GM21576 (cell line): ENCODE data around the gene KRT24.
"Not testable (repeated sequence)": the region's sequence is repeated elsewhere in the genome, so short reads cannot be mapped to it uniquely, and the experiment has no call there.

Source experiments
- ATAC-seq: cut with Tn5 transposase; IDR thresholded peaks from one replicate; pipeline ENCODE4 v1.9.1; 2021; ENCODE audit warnings: mild to moderate bottlenecking, moderate library complexity; ENCODE audit not compliant: unreplicated experiment

KRT24 gene

GRCh38 chr17:40703652-40704051 is at the start of gene KRT24:
KRT24 (minus strand) TSS chr17:40703752; CDS start chr17:40703693, 59 bp downstream.
- no peak for ATAC-seq

GRCh38 chr17:40751065-40751464 is 47.5 kb upstream of the KRT24 start:
- no peak for ATAC-seq

- ATAC-seq, result no peak
Observed at GRCh38 chr17:40750391-40750790, 46.8 kb upstream of the KRT24 start.

DNA sequence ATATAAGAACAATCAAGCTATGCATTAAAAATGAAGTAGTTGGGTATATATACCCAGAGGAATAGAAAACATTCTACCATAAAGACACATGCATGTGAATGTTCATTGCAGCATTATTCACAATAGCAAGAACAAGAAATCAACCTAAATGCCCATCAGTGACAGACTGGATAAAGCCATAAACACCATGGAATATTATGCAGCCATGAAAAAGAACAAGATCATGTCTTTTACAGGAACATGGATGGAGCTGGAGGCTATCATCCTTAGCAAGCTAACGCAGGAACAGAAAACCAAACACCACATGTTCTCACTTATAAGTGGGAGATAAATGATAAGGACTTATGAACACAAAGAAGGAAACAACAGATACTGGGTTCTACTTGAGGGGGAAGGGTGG is 45.1 kb upstream of the KRT24 start:
- ATAC-seq, result not testable (repeated sequence)

DNA sequence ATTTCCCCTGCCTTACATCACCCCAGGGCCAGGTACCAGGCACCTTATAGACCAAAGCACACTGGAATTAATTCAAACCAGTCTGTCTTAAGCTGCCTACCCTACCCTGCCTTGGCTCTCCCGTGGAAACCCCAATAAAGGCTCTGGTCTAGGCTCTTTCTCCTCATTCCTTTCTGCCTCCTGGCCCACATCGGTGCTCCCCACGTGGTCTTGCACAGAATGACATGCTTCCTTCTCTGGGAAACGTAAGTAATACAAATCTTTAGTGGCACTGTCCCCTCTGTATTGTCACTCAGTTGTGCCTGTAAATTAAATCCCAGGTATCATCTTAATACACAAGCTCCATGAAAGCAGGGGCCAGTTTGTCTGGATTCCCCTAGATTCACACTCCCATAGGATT is 35.0 kb upstream of the KRT24 start:
- no peak for ATAC-seq

- ATAC-seq, result no peak
Observed at GRCh38 chr17:40735016-40735415, 31.5 kb upstream of the KRT24 start.

DNA sequence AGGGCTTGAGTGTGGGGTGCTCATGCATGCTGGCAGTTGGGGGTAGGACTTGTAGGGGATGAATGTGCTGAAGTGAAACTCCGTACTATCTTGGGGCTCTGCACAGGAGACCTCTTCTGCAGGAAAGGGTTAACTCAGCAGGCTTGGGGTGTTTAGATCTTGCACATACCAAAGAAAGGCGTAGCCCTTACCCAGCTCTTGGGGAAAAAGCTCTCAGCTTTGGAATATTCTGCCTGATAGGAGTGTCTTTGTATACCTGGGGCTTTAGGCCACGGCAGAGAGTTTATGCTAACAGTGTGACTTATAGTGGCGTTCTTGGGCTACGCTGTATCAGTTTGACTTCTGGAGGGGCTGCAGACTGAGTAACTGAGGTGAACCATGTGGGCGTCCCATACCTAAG is 30.5 kb upstream of the KRT24 start:
- ATAC-seq, result no peak

- ATAC-seq, result no peak
Observed at GRCh38 chr17:40730970-40731369, 27.4 kb upstream of the KRT24 start.

DNA sequence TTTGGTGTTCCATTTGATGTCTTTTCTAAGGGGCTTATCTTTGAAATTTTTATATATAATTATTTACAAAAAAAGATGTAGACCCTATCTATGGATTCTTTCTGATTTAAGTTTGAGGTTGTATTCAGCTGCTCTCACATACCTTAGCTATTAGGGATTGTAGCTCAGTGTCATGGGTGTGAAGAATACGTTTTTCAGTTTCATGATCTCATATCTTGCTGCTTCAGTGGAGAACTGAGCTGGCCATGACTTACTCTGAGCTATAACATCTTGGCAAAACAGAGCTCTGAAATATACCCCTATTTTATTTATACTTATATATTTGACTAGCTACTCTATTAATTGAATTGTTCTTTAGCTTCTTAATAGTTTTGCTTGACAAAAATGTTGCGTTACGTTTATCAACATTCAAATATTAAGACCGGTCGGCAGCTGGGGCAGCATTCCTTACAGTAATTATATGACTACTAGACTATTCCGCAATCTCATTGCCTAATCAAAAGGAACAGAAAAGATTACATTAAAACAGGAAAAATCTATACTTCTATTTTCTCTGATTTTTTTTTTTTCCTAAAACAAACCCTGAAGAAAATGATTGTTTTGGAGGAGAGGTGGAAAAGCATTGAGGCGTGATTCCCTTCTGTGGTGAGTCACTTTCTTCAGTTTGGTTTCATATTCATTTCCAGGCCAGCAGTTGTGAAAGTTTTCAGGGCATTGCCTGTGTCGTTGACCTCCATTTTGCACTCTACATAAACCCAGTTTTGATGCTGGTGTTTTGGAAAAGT is 24.1 kb upstream of the KRT24 start:
- no peak for ATAC-seq

DNA sequence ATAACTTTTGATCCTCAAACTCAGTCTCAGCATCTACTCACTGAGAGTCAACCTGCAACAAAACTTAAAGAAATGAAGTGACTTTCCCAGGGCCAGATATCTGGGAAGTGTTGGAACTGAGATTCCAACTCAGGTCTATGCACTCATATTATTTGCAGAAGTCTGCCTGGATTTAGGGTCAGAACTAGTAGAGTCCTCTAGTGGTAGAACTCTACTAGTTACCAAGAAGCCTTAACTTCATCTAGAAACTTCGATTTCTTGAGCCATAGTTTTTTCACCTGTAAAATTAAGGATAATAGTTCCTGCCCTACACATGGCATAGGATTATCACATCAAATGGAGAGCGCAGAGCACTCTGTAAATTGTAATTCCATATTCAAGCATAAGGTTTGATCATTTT is 23.4 kb upstream of the KRT24 start:
- ATAC-seq, result no peak

DNA sequence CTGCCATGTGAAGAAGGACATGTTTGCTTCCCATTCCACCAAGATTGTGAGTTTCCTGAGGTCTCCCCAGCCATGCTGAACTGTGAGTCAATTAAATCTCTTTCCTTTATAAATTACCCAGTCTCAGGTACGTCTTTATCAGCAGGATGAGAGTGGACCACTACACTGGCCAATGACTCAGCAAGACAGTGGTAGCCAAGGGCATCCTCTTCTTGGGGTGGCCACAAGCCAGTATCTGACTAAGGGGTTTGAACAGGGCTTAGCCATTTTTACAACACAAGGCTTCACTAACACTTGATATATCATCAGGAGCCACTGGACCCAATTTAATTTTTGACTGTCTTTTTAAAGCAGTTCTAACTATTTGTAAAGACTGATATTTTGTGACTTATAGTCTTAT is 21.1 kb upstream of the KRT24 start:
- no peak for ATAC-seq

DNA sequence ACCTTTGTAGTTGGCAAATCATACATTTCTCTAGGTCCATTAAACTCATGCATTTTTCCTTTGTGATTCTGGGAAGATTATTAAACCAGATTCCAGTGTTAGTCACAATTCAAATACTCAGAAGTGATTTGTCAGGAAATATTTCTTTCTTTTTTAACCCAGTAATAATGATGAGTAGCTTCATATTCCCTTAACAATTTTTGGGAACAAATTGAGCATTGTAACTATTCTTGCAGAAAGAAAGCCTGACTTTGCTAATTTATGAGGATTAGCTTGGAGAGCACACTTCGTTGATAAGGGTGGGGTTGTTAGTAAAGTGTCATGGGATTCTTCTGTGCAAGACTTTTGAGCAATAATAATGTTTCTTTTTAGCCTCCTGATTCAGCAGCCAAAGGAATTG is 18.7 kb upstream of the KRT24 start:
- no peak for ATAC-seq

GRCh38 chr17:40720899-40721298 is 17.3 kb upstream of the KRT24 start:
- no peak for ATAC-seq

GRCh38 chr17:40718930-40719329 is 15.4 kb upstream of the KRT24 start:
- no peak for ATAC-seq

- no peak for ATAC-seq
Observed at GRCh38 chr17:40717776-40718175, 14.2 kb upstream of the KRT24 start.

- ATAC-seq, result no peak
Observed at GRCh38 chr17:40714473-40714872, 10.9 kb upstream of the KRT24 start.

DNA sequence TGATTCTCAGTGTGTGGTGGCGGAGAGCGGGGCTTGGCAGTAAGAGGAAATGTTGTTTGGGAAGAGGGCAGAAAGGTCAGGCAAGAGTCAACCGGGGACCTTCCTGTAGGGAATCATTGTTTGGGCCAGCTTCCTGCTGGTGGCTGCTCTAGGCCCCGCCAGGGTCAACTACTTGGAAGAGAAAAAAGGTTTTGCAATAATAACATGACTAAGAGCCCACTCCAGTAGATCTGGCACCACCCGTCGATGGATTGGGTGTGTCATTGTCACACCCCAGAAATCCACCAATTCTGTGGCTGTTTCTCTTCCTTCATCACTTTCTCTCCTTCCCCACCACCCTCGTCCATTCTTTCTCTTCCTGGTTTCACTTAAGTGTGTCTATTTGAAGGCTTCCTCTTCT is 4.2 kb upstream of the KRT24 start:
- ATAC-seq, result no peak

GRCh38 chr17:40705584-40705983 is 2.0 kb upstream of the KRT24 start:
- ATAC-seq, result no peak

DNA sequence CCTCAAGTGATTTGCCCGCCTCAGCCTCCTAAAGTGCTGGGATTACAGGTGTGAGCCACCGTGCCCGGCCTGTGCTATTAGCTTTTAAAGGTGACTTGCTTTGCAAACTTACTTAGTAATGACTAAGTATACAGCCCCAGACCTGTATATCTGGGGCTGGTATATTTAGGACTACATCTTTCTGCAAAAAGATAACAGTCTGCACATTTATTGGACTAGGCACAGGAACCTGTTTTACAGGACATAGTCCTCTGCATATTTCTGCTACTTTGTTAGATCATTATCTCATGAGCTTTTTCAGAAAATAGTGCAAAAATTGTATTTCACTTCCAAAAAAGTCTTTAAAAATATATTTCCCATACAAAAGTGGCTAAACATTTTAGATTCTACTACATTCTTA is 1.3 kb downstream of the KRT24 start:
- no peak for ATAC-seq

DNA sequence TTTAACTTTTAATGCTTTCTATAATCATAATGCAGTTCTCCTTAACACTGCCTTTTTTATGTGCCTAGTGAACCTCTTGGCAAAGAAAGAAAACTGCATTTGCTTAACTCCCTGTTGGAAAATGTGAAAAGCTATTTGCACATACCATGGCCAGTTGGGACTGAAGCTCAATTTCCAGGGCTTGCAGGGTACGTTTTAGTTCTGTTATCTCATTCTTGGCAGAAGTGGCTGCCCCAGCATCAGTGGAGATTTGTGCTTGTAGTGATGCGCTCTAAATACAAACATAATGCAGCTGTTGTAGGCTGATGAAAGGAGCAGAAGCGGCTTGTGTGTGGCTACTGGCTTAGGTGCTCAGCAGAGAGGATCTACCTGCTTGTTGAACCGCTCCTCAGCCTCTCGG is 3.7 kb downstream of the KRT24 start:
- no peak for ATAC-seq

GRCh38 chr17:40699371-40699770 is 4.2 kb downstream of the KRT24 start:
- no peak for ATAC-seq

- no peak for ATAC-seq
Observed at GRCh38 chr17:40697297-40697696, 6.3 kb downstream of the KRT24 start.

DNA sequence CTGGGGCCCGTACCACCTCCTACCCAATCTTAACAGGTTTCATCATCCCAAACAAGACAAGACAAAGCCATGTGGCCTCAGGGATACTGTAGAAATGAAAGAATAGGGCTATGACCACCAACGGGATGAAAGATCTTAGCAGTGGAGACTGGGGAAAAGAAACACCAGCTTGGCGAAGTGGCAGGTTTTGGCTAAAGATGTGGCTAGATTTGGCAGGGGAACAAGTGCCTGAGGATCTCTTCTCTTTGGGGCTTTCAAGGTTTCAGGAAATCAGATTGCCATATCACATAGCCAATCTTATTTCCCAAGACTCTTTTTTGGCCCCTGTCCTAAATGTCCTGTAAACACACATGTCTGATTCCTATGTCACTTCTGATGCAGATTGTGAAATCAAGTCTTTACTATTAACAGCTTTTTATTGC is 6.9 kb downstream of the KRT24 start:
- no peak for ATAC-seq
